Measurements from ENCODE around the gene SERPINA10. TPM values are rescaled to one million over a fixed set of nuclear protein-coding genes. Genes with fewer than 3 reads are reported as not detected.
"Not testable (repeated sequence)": the region's sequence is repeated elsewhere in the genome, so short reads cannot be mapped to it uniquely, and the experiment has no call there.

SERPINA10 gene
- total RNA-seq, 1 donor from 2014 or later, result not detected

DNA sequence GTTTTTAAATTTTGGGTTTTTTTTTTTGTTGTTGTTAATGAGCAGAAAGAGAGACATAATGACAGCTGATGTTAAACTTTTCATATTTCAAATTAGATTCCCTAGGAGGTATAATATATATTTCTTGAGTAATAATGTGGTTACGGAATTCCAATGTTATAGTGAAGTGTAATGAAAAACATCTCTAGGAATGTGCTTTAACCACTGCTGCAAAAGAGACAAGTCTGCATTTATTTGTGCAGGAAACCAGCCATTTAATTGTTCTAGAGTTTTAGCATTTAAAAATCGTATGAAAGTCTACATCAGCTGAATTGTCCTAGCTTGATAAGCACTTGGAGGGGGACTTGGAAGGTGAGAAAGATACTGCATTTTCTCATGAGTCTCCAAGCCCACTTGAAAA lies 14.3 kb downstream of the SERPINA10 start:
- no peak for DNase-seq (ENCODE audit: low spot score)
- H3K36me3 Mint-ChIP-seq (ENCODE audit: low read depth), result no peaks in the 10 kb centered on the region
- H3K27ac Mint-ChIP-seq (ENCODE audit: unreplicated experiment), result no peak overlapping the region
- TF ChIP-seq, protein P1, sequence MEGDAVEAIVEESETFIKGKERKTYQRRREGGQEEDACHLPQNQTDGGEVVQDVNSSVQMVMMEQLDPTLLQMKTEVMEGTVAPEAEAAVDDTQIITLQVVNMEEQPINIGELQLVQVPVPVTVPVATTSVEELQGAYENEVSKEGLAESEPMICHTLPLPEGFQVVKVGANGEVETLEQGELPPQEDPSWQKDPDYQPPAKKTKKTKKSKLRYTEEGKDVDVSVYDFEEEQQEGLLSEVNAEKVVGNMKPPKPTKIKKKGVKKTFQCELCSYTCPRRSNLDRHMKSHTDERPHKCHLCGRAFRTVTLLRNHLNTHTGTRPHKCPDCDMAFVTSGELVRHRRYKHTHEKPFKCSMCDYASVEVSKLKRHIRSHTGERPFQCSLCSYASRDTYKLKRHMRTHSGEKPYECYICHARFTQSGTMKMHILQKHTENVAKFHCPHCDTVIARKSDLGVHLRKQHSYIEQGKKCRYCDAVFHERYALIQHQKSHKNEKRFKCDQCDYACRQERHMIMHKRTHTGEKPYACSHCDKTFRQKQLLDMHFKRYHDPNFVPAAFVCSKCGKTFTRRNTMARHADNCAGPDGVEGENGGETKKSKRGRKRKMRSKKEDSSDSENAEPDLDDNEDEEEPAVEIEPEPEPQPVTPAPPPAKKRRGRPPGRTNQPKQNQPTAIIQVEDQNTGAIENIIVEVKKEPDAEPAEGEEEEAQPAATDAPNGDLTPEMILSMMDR (IDR thresholded peaks at IDR 0.05), result no peak
- no peak overlapping the region for H3K4me3 Mint-ChIP-seq (ENCODE audit: unreplicated experiment)
- H3K9me3 Mint-ChIP-seq (ENCODE audit: low read depth), result no peaks in the 10 kb centered on the region
- H3K27me3 Mint-ChIP-seq (ENCODE audit: low read depth), result peaks cover 3% of the 10 kb centered on the region
- no peaks in the 10 kb centered on the region for H3K4me1 Mint-ChIP-seq (ENCODE audit: low read depth)

DNA sequence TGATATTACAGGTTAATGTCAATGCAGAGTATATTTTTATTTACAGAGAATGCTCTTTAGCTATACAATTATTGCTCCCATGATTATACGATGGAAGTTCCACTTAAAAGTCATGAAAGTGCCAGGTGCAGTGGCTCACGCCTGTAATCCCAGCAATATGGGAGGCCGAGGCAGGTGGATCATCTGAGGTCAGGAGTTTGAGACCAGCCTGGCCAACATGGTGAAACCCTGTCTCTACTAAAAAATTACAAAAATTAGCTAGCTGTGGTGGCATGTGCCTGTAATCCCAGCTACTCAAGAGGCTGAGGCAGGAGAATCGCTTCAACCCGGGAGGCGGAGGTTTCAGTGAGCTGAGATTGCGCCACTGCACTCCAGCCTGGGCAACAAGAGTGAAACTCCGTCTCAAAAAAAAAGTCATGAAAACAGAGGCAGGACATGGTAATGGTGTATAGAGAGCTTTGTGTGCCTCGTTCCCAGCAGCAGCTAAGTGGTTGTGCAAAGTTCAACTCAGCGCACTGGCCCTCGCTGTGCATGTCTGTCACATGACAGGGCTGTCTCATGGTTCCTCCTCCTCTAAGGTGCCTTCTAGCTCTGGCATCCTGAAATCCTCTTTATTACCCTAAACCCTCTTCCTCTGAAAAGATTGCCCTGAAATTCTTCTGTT lies 16.0 kb downstream of the SERPINA10 start:
- H3K9me3 Mint-ChIP-seq (ENCODE audit: low read depth); DNase-seq (ENCODE audit: low spot score); H3K4me1 Mint-ChIP-seq (ENCODE audit: low read depth); H3K36me3 Mint-ChIP-seq (ENCODE audit: low read depth); H3K27ac Mint-ChIP-seq (ENCODE audit: unreplicated experiment); H3K4me3 Mint-ChIP-seq (ENCODE audit: unreplicated experiment): not testable (repeated sequence)
- H3K27me3 Mint-ChIP-seq (ENCODE audit: low read depth), result peaks cover 10% of the 10 kb centered on the region

DNA sequence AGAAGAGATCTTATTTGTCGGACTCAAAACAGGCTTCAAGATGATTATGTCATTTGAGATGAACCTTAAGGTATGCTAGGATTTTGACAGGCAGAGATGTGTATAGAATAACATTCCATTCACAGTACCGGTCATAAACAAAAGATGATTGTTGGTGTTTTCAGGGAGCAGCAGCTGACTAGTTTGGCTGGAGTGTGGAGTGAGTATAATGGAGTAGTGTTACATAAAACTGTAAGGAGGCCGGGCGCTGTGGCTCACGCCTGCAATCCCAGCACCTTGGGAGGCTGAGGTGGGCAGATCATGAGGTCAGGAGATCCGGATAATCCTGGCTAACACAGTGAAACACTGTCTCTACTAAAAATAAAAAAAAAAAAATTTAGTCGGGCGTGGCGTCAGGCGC lies 23.9 kb downstream of the SERPINA10 start:
- no peaks in the 10 kb centered on the region for H3K36me3 Mint-ChIP-seq (ENCODE audit: low read depth)
- TF ChIP-seq, protein P1 (IDR thresholded peaks at IDR 0.05), result no peak
- no peaks in the 10 kb centered on the region for H3K4me1 Mint-ChIP-seq (ENCODE audit: low read depth)
- no peak overlapping the region for H3K4me3 Mint-ChIP-seq (ENCODE audit: unreplicated experiment)
- H3K27ac Mint-ChIP-seq (ENCODE audit: unreplicated experiment), result no peak overlapping the region
- no peak for DNase-seq (ENCODE audit: low spot score)
- H3K9me3 Mint-ChIP-seq (ENCODE audit: low read depth), result no peaks in the 10 kb centered on the region
- H3K27me3 Mint-ChIP-seq (ENCODE audit: low read depth), result peaks cover 29% of the 10 kb centered on the region

DNA sequence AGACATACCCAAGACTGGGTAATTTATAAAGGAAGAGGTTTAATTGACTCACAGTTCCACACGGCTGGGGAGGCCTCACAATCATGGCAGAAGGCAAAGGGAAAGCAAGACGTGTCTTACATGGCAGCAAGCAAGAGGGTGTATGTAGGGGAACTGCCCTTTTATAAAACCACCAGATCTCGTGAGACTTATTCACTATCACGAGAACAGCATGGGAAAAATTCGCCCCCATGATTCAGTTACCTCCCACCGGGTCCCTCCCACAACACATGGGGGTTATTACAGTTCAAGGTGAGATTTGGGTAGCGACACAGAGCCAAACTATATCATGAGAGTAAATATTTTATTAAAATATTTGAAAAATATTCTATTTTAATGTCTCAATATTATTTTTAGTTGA lies 24.5 kb downstream of the SERPINA10 start:
- H3K27ac Mint-ChIP-seq (ENCODE audit: unreplicated experiment); H3K9me3 Mint-ChIP-seq (ENCODE audit: low read depth); DNase-seq (ENCODE audit: low spot score); H3K4me1 Mint-ChIP-seq (ENCODE audit: low read depth); H3K4me3 Mint-ChIP-seq (ENCODE audit: unreplicated experiment); H3K36me3 Mint-ChIP-seq (ENCODE audit: low read depth): not testable (repeated sequence)
- peaks cover 27% of the 10 kb centered on the region for H3K27me3 Mint-ChIP-seq (ENCODE audit: low read depth)

DNA sequence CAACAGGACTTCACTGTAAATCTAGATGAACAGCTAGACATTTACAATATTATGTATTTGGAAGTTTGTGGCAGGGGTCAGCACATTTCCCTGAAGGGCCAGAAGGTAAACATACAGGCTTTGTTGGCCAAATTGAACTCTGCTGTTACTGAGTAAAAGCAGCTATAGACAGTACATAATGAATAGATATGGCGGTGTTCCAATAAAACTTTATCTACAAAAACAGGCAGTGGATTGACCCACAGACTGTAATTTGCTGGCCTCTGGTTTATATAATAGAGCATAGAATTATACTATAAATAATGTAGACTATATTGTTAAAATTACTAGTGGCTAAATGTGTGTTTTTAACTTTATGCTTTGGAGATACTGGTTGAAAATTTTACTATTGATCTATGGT lies 25.7 kb downstream of the SERPINA10 start:
- H3K4me3 Mint-ChIP-seq (ENCODE audit: unreplicated experiment), result no peak overlapping the region
- no peaks in the 10 kb centered on the region for H3K4me1 Mint-ChIP-seq (ENCODE audit: low read depth)
- TF ChIP-seq, protein P1 (IDR thresholded peaks at IDR 0.05), result no peak
- no peak overlapping the region for H3K27ac Mint-ChIP-seq (ENCODE audit: unreplicated experiment)
- H3K27me3 Mint-ChIP-seq (ENCODE audit: low read depth), result peaks cover 22% of the 10 kb centered on the region
- no peaks in the 10 kb centered on the region for H3K36me3 Mint-ChIP-seq (ENCODE audit: low read depth)
- peaks cover 12% of the 10 kb centered on the region for H3K9me3 Mint-ChIP-seq (ENCODE audit: low read depth)
- DNase-seq (ENCODE audit: low spot score), result no peak

DNA sequence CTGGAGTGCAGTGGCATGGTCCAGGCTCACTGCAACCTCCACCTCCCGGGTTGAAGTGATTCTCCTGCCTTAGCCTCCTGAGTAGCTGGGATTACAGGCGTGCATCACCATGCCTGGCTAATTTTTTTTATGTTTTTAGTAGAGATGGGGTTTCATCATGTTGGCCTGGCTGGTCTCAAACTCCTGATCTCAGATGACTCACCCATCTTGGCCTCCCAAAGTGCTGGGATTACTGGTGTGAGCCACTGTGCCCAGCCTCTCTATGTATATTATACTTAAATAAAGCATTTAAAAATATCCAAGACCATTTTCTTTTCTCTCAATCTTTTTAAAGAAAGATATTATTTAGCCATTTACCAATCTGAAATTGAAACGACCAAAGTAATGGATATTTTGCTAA lies 28.9 kb downstream of the SERPINA10 start:
- H3K27ac Mint-ChIP-seq (ENCODE audit: unreplicated experiment); H3K27me3 Mint-ChIP-seq (ENCODE audit: low read depth); H3K4me1 Mint-ChIP-seq (ENCODE audit: low read depth); H3K36me3 Mint-ChIP-seq (ENCODE audit: low read depth); H3K4me3 Mint-ChIP-seq (ENCODE audit: unreplicated experiment); DNase-seq (ENCODE audit: low spot score): not testable (repeated sequence)
- peaks cover 17% of the 10 kb centered on the region for H3K9me3 Mint-ChIP-seq (ENCODE audit: low read depth)

DNA sequence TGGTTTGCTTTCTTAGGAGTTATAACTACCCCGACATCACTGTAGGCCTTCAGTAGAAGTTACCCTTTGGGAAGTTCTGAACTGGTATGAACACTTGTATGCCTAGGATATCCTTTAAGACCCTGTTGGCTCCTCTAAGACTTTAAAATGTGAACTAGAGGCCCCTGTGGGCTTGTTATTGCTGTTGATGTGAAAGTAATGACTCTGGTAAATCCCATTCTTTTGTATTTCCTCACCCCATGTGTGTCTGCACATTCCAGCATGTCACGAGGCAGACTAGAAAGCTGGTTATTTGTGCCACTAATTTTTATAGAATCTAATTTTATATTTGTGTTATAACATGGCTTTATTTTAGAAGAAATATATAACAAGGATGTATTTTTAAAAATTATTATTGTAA lies 48.9 kb downstream of the SERPINA10 start:
- Mint-ChIP-seq H3K27ac (ENCODE audit: unreplicated experiment) (no peak overlapping the region), H3K27me3 (ENCODE audit: low read depth) (peaks cover 32% of the 10 kb centered on the region), H3K36me3 (ENCODE audit: low read depth) (no peaks in the 10 kb centered on the region), H3K4me1 (ENCODE audit: low read depth) (no peaks in the 10 kb centered on the region), H3K9me3 (ENCODE audit: low read depth) (no peaks in the 10 kb centered on the region), H3K4me3 (ENCODE audit: unreplicated experiment) (no peak overlapping the region)
- TF ChIP-seq, protein P1 (IDR thresholded peaks at IDR 0.05), result no peak
- no peak for DNase-seq (ENCODE audit: low spot score)

Measured in chondrocyte (in vitro differentiated cells).